HepG2 (cell line): ENCODE results near the gene ARID5B. TPM values are rescaled to one million over a fixed set of nuclear protein-coding genes. Genes with fewer than 3 reads are reported as not detected.
A peak's percentile ranks its signal among the peaks of the same experiment; 100 is the strongest.

Experiments
- CREB1 ChIP-seq, 2 experiments: fragments of 450-650 bp in 1 of 2; IDR thresholded peaks; 2 replicates each; pipeline ENCODE4 v1.6.1; 2016 to 2017; ENCODE audit warnings: control low read depth in 1 of 2, mild to moderate bottlenecking in 1 of 2, missing compliant biosample characterization in 1 of 2, missing genetic modification characterization in 1 of 2
- DPF2 ChIP-seq: sonication (generic); formaldehyde crosslinking; IDR thresholded peaks from 2 replicates; pipeline ENCODE4 v1.4.0; 2020; ENCODE audit warnings: mild to moderate bottlenecking, low read depth, missing genetic modification reagents, borderline replicate concordance
- FOXK2 ChIP-seq: fragments of 450-650 bp; IDR thresholded peaks from 2 replicates; pipeline ENCODE4 v1.6.1; 2016
- FOXO1 ChIP-seq: sonication (generic); formaldehyde crosslinking; IDR thresholded peaks from 2 replicates; pipeline ENCODE4 v1.4.0; 2020; ENCODE audit warnings: missing genetic modification reagents
- HMG20A ChIP-seq: IDR thresholded peaks from 2 replicates; pipeline ENCODE4 v1.6.1; 2016; ENCODE audit warnings: borderline replicate concordance
- MIER2 ChIP-seq: IDR thresholded peaks from 2 replicates; pipeline ENCODE4 v1.6.1; 2016; ENCODE audit warnings: missing biosample characterization, missing genetic modification reagents
- NR2C2 ChIP-seq: sonication (generic); formaldehyde crosslinking; IDR thresholded peaks from 2 replicates; pipeline ENCODE4 v1.4.0; 2020; ENCODE audit warnings: missing genetic modification reagents, mild to moderate bottlenecking, moderate library complexity, borderline replicate concordance
- PHF21A ChIP-seq: sonication (generic); formaldehyde crosslinking; IDR thresholded peaks from 2 replicates; pipeline ENCODE4 v1.5.0; 2020; ENCODE audit warnings: mild to moderate bottlenecking, missing genetic modification reagents
- POLR2AphosphoS2 ChIP-seq: IDR thresholded peaks from 2 replicates; pipeline ENCODE4 v1.6.1; 2011; ENCODE audit warnings: low read depth, low read length, improper control_type of control experiment
- RARA ChIP-seq: IDR thresholded peaks from 2 replicates; pipeline ENCODE4 v1.6.1; 2016; ENCODE audit warnings: missing genetic modification reagents, missing compliant biosample characterization
- SOX13 ChIP-seq, 3 experiments: fragments of 450-650 bp in 1 of 3; sonication (generic) in 1 of 3; formaldehyde crosslinking in 1 of 3; IDR thresholded peaks in 2 of 3; conservative IDR thresholded peaks in 1 of 3; 2 replicates each; pipeline versions ENCODE4 v1.5.0 to v1.6.1; 2016 to 2020; ENCODE audit warnings: antibody characterized with exemption in 1 of 3, mild to moderate bottlenecking in 1 of 3, missing compliant biosample characterization in 1 of 3, missing genetic modification reagents in 1 of 3, moderate library complexity in 1 of 3
- THAP11 ChIP-seq: IDR thresholded peaks from 2 replicates; pipeline ENCODE4 v1.6.1; 2016; ENCODE audit warnings: missing biosample characterization, missing genetic modification reagents
- THYN1 ChIP-seq: sonication (generic); formaldehyde crosslinking; IDR thresholded peaks from 2 replicates; pipeline ENCODE4 v1.8.1; 2023; ENCODE audit warnings: low read depth, mild to moderate bottlenecking, moderate library complexity, missing genetic modification reagents, borderline replicate concordance
- ZBTB20 ChIP-seq: sonication (generic); formaldehyde crosslinking; IDR thresholded peaks from 2 replicates; pipeline ENCODE4 v1.8.1; 2023; ENCODE audit warnings: missing genetic modification reagents, low read depth, mild to moderate bottlenecking, borderline replicate concordance
- ZBTB7B ChIP-seq: sonication (generic); formaldehyde crosslinking; IDR thresholded peaks from 2 replicates; pipeline ENCODE4 v1.4.0; 2020; ENCODE audit warnings: missing genetic modification reagents
- ZNF160 ChIP-seq: sonication (generic); formaldehyde crosslinking; IDR thresholded peaks from 2 replicates; pipeline ENCODE4 v1.8.0; 2022; ENCODE audit warnings: mild to moderate bottlenecking, inconsistent platforms, missing genetic modification reagents
- ZNF232 ChIP-seq: sonication (generic); formaldehyde crosslinking; IDR thresholded peaks from 2 replicates; pipeline ENCODE4 v1.4.0; 2020; ENCODE audit warnings: missing genetic modification reagents, borderline replicate concordance
- ZNF33A ChIP-seq: sonication (generic); formaldehyde crosslinking; IDR thresholded peaks from 2 replicates; pipeline ENCODE4 v1.5.1; 2020; ENCODE audit warnings: missing genetic modification reagents, mild to moderate bottlenecking, moderate library complexity, borderline replicate concordance
- ZNF841 ChIP-seq: sonication (generic); formaldehyde crosslinking; IDR thresholded peaks from 2 replicates; pipeline ENCODE4 v1.8.1; 2023; ENCODE audit warnings: missing genetic modification reagents, borderline replicate concordance
- polyA plus RNA-seq, 8 experiments: library from polyadenylated mRNA; depleted of rRNA in 3 of 8; stranded (reverse) in 7 of 8; unstranded in 1 of 8; fragments of >200 nt; fragmentation: Illumina TruSeq in 4 of 8; extraction: Trizol in 4 of 8; gene quantifications; 2 replicates each; pipeline versions ENCODE4 v1.2.1 to v1.2.3, GENCODE V29; 2011 to 2016; ENCODE audit warnings: low read depth in 4 of 8, missing spikeins in 1 of 8, mixed read lengths in 1 of 8; ENCODE audit not compliant: insufficient read depth in 1 of 8
- total RNA-seq, 5 experiments: library from RNA; depleted of rRNA; stranded (reverse); fragments of >200 nt; fragmentation: Illumina TruSeq; extraction: Trizol; gene quantifications; 2 replicates each; pipeline ENCODE4 v1.2.3, GENCODE V29; 2016; ENCODE audit warnings: low read depth in 1 of 5
- TF ChIP-seq, protein P1 (sequence below): sonication (generic); formaldehyde crosslinking; IDR thresholded peaks from 2 replicates; pipeline ENCODE4 v1.5.0; 2020; ENCODE audit warnings: mild to moderate bottlenecking, missing genetic modification reagents
- TF ChIP-seq, protein P2 (sequence below): sonication (generic); formaldehyde crosslinking; IDR thresholded peaks from 2 replicates; pipeline ENCODE4 v1.4.0; 2020; ENCODE audit warnings: missing genetic modification reagents, mild to moderate bottlenecking, borderline replicate concordance
- TF ChIP-seq, protein P3 (sequence below): sonication (generic); formaldehyde crosslinking; IDR thresholded peaks from 2 replicates; pipeline ENCODE4 v1.5.1; 2020; ENCODE audit warnings: mild to moderate bottlenecking, moderate library complexity, missing genetic modification reagents
- TF ChIP-seq, protein P4 (sequence below): sonication (generic); formaldehyde crosslinking; IDR thresholded peaks from 2 replicates; pipeline ENCODE4 v1.5.0; 2020; ENCODE audit warnings: missing genetic modification reagents

Gene ARID5B
- total and polyA plus RNA-seq, 2 of the 13 experiments (the other 11 are each of a cell fraction or from before 2014, with no cell fraction given): 6.2 to 21.1 TPM

DNA sequence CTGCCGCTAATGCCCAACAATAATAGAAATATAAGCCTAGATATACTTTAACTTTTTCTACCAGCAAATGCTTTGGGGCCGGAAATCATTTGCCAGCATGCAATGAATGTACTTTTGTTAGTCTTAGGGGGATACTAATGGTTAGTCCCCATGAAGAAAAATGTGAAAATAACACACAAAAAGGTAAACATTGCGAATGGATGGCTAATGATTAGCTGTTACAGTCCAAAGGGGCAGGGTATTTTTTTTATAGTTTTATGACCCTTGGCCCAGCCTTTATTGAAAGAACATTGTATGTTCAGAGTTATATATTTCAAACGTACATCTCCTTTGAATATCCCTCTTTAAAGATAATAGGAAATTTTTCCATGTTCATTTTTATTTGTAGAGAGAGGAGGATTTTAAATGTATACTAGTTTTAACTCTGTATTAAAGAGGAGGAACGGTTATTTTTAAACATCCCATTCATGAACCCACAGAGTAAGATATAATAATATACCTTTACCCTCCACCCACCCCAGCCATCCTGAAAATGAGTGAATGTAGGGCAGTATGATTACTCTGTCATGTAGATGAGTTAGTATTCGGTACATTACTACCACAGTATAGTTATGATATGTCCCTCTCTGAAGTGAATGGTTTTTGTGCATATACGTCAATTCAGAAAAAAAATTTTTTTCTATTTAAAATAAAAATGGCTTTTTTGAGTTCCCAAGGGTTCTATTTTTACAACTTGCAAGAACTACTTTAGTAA is 63.6 kb downstream of the ARID5B start (continued):
- TF ChIP-seq, protein P1, sequence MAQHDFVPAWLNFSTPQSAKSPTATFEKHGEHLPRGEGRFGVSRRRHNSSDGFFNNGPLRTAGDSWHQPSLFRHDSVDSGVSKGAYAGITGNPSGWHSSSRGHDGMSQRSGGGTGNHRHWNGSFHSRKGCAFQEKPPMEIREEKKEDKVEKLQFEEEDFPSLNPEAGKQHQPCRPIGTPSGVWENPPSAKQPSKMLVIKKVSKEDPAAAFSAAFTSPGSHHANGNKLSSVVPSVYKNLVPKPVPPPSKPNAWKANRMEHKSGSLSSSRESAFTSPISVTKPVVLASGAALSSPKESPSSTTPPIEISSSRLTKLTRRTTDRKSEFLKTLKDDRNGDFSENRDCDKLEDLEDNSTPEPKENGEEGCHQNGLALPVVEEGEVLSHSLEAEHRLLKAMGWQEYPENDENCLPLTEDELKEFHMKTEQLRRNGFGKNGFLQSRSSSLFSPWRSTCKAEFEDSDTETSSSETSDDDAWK (CRISPR knock-in tag): no peak
- TF ChIP-seq, protein P2, sequence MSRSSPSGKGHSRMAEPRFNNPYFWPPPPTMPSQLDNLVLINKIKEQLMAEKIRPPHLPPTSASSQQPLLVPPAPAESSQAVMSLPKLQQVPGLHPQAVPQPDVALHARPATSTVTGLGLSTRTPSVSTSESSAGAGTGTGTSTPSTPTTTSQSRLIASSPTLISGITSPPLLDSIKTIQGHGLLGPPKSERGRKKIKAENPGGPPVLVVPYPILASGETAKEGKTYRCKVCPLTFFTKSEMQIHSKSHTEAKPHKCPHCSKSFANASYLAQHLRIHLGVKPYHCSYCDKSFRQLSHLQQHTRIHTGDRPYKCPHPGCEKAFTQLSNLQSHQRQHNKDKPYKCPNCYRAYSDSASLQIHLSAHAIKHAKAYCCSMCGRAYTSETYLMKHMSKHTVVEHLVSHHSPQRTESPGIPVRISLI (CRISPR knock-in tag): peak; percentile 95
- TF ChIP-seq ZNF160 (CRISPR knock-in tag) (no peak), MIER2 (CRISPR knock-in tag) (no peak), ZBTB20 (CRISPR knock-in tag) (peak; percentile 39; the same call in 1 of the 2 replicates), THAP11 (peak; percentile 17; the same call in 1 of the 2 replicates), FOXK2 (peak; percentile 75), FOXO1 (CRISPR knock-in tag) (peak; percentile 65; the same call in 1 of the 2 replicates), SOX13 (IDR thresholded peaks at IDR 0.05) (no peak), SOX13 (CRISPR knock-in tag; conservative IDR thresholded peaks at IDR 0.05 in 1 of 2, IDR thresholded peaks at IDR 0.05 in 1 of 2) (peak in 1 of 2 experiments; percentile 81; a peak in 2 of 4 replicates), ZBTB7B (CRISPR knock-in tag) (peak; percentile 26; the same call in 1 of the 2 replicates), ZNF33A (no peak), POLR2AphosphoS2 (no peak), RARA (CRISPR knock-in tag) (peak; percentile 25; the same call in 1 of the 2 replicates), ZNF232 (CRISPR knock-in tag) (no peak), ZNF841 (no peak), CREB1 (IDR thresholded peaks at IDR 0.05) (no peak), CREB1 (CRISPR knock-in tag; IDR thresholded peaks at IDR 0.05) (peak; percentile 50; the same call in 1 of the 2 replicates), NR2C2 (CRISPR knock-in tag) (peak; percentile 21; the same call in 1 of the 2 replicates), THYN1 (CRISPR knock-in tag) (no peak), HMG20A (CRISPR knock-in tag) (peak; percentile 80; the same call in 1 of the 2 replicates), PHF21A (peak; percentile 48; the same call in 1 of the 2 replicates), DPF2 (CRISPR knock-in tag) (peak; percentile 67; the same call in 1 of the 2 replicates)
- TF ChIP-seq, protein P3, sequence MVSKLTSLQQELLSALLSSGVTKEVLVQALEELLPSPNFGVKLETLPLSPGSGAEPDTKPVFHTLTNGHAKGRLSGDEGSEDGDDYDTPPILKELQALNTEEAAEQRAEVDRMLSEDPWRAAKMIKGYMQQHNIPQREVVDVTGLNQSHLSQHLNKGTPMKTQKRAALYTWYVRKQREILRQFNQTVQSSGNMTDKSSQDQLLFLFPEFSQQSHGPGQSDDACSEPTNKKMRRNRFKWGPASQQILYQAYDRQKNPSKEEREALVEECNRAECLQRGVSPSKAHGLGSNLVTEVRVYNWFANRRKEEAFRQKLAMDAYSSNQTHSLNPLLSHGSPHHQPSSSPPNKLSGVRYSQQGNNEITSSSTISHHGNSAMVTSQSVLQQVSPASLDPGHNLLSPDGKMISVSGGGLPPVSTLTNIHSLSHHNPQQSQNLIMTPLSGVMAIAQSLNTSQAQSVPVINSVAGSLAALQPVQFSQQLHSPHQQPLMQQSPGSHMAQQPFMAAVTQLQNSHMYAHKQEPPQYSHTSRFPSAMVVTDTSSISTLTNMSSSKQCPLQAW (CRISPR knock-in tag): peak; percentile 44; the same call in 1 of the 2 replicates
- TF ChIP-seq, protein P4, sequence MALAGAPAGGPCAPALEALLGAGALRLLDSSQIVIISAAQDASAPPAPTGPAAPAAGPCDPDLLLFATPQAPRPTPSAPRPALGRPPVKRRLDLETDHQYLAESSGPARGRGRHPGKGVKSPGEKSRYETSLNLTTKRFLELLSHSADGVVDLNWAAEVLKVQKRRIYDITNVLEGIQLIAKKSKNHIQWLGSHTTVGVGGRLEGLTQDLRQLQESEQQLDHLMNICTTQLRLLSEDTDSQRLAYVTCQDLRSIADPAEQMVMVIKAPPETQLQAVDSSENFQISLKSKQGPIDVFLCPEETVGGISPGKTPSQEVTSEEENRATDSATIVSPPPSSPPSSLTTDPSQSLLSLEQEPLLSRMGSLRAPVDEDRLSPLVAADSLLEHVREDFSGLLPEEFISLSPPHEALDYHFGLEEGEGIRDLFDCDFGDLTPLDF (CRISPR knock-in tag): no peak
